22Rv1 (cell line): Measurements from ENCODE around the gene TMEM184C.

Source experiments
- CTCF ChIP-seq: fragments of 450-650 bp; IDR thresholded peaks from 2 replicates; pipeline ENCODE4 v1.5.1; 2017; ENCODE audit warnings: mild to moderate bottlenecking
- ZFX ChIP-seq: fragments of 450-650 bp; IDR thresholded peaks from 2 replicates; pipeline ENCODE4 v1.6.1; 2017; ENCODE audit warnings: antibody characterized with exemption, borderline replicate concordance

GRCh38 chr4:147590249-147590920, 26.8 kb upstream of the TMEM184C start:
- TF ChIP-seq CTCF = peak; percentile 87
- TF ChIP-seq ZFX = no peak
